GM23338 (cell line): Measurements from ENCODE around the gene ZBTB20. TPM values are rescaled to one million over a fixed set of nuclear protein-coding genes. Genes with fewer than 3 reads are reported as not detected.

Experiments
- ATAC-seq: fragments of 200-7000 bp; cut with Tn5 transposase; 3 replicates; pipeline ENCODE4 v1.9.1; 2020
- DNase-seq: peaks from one replicate; pipeline ENCODE4 v3.0.0-alpha.2; 2015; ENCODE audit warnings: low spot score
- H2AFZ ChIP-seq: fragments of 200-600 bp; sonication (generic); 2 replicates; pipeline ENCODE4 v1.8.0; 2016; ENCODE audit warnings: antibody characterized with exemption, mild to moderate bottlenecking, moderate library complexity
- H3F3A ChIP-seq: fragments of 200-600 bp; sonication (generic); replicated peaks from 2 replicates; pipeline ENCODE4 v1.8.0; 2017; ENCODE audit warnings: antibody characterized with exemption, mixed run types, low read depth
- H3K27ac ChIP-seq: fragments of 200-600 bp; sonication (generic); 2 replicates; pipeline ENCODE4 v1.6.1; 2016; ENCODE audit warnings: low read depth
- H3K27me3 ChIP-seq: fragments of 200-600 bp; sonication (generic); 2 replicates; pipeline ENCODE4 v1.8.0; 2016; ENCODE audit warnings: mild to moderate bottlenecking, mixed run types, moderate library complexity; ENCODE audit not compliant: insufficient read depth
- H3K36me3 ChIP-seq: fragments of 200-600 bp; sonication (generic); 2 replicates; pipeline ENCODE4 v1.8.0; 2016; ENCODE audit warnings: mild to moderate bottlenecking; ENCODE audit not compliant: insufficient read depth
- H3K4me1 ChIP-seq: fragments of 200-600 bp; sonication (generic); 2 replicates; pipeline ENCODE4 v1.8.0; 2016; ENCODE audit warnings: mild to moderate bottlenecking, moderate library complexity; ENCODE audit not compliant: insufficient read depth
- H3K4me2 ChIP-seq: fragments of 200-600 bp; sonication (generic); 2 replicates; pipeline ENCODE4 v1.7.1; 2017; ENCODE audit warnings: mixed run types
- H3K4me3 ChIP-seq: fragments of 200-600 bp; sonication (generic); 2 replicates; pipeline ENCODE4 v1.6.1; 2016; ENCODE audit warnings: mixed run types
- H3K79me2 ChIP-seq: fragments of 200-600 bp; sonication (generic); replicated peaks from 2 replicates; pipeline ENCODE4 v1.8.0; 2017; ENCODE audit warnings: mild to moderate bottlenecking; ENCODE audit not compliant: insufficient read depth
- H3K9me2 ChIP-seq: fragments of 200-600 bp; sonication (generic); 2 replicates; pipeline ENCODE4 v1.8.0; 2017; ENCODE audit not compliant: insufficient read depth
- H4K20me1 ChIP-seq: fragments of 200-600 bp; sonication (generic); replicated peaks from 2 replicates; pipeline ENCODE4 v1.8.0; 2017; ENCODE audit warnings: mild to moderate bottlenecking; ENCODE audit not compliant: insufficient read depth
- H3K27ac Mint-ChIP-seq: 2 replicates; pipeline ENCODE4 v1.8.0; 2020; ENCODE audit warnings: inconsistent platforms, mild to moderate bottlenecking, moderate library complexity, mixed read lengths
- H3K27me3 Mint-ChIP-seq: 3 replicates; pipeline ENCODE4 v1.8.0; 2022; ENCODE audit warnings: low read depth, mild to moderate bottlenecking, moderate library complexity, mixed read lengths, inconsistent platforms; ENCODE audit not compliant: insufficient read depth, poor library complexity
- H3K36me3 Mint-ChIP-seq: 3 replicates; pipeline ENCODE4 v1.8.0; 2021; ENCODE audit warnings: low read depth, mild to moderate bottlenecking, inconsistent platforms, moderate library complexity, mixed read lengths
- H3K4me1 Mint-ChIP-seq: 3 replicates; pipeline ENCODE4 v1.8.0; 2020; ENCODE audit warnings: mild to moderate bottlenecking, inconsistent platforms, mixed read lengths
- H3K4me3 Mint-ChIP-seq: 3 replicates; pipeline ENCODE4 v1.8.0; 2021; ENCODE audit warnings: moderate library complexity, mild to moderate bottlenecking, inconsistent platforms, mixed read lengths
- H3K9me3 Mint-ChIP-seq: 3 replicates; pipeline ENCODE4 v1.8.0; 2020; ENCODE audit warnings: moderate library complexity, mild to moderate bottlenecking, inconsistent platforms, mixed read lengths
- CREB1 ChIP-seq: fragments of 250-450 bp; sonication (Bioruptor Pico); IDR thresholded peaks from 2 replicates; pipeline ENCODE4 v1.5.0; 2020; ENCODE audit warnings: low read depth, mild to moderate bottlenecking, moderate library complexity
- CTCF ChIP-seq, 2 experiments: fragments of 200-600 bp in 1 of 2; sonication (generic) in 1 of 2; conservative IDR thresholded peaks; 2 replicates each; pipeline versions ENCODE4 v1.5.1 to v1.6.1; 2016 to 2017; ENCODE audit warnings: antibody characterized with exemption in 2 of 2, low read depth in 2 of 2, mild to moderate bottlenecking in 2 of 2, moderate library complexity in 1 of 2
- ETS1 ChIP-seq: IDR thresholded peaks from 2 replicates; pipeline ENCODE4 v1.6.1; 2016; ENCODE audit warnings: antibody characterized with exemption
- EZH2 ChIP-seq: fragments of 200-600 bp; sonication (generic); IDR thresholded peaks from one replicate; pipeline ENCODE4 v1.8.0; 2017; ENCODE audit warnings: antibody characterized with exemption, mild to moderate bottlenecking, low read depth; ENCODE audit not compliant: unreplicated experiment
- EZH2phosphoT487 ChIP-seq: fragments of 200-600 bp; sonication (generic); IDR thresholded peaks from one replicate; pipeline ENCODE4 v1.8.1; 2018; ENCODE audit warnings: antibody characterized with exemption; ENCODE audit not compliant: unreplicated experiment
- JUNB ChIP-seq: IDR thresholded peaks from one replicate; pipeline ENCODE4 v1.6.1; 2016; ENCODE audit warnings: antibody characterized with exemption; ENCODE audit not compliant: unreplicated experiment
- NANOG ChIP-seq: IDR thresholded peaks from 2 replicates; pipeline ENCODE4 v1.6.1; 2016; ENCODE audit warnings: antibody characterized with exemption, borderline replicate concordance
- POLR2AphosphoS5 ChIP-seq: IDR thresholded peaks from 2 replicates; pipeline ENCODE4 v1.6.1; 2016; ENCODE audit warnings: antibody characterized with exemption, low read depth
- REST ChIP-seq: IDR thresholded peaks from one replicate; pipeline ENCODE4 v1.6.1; 2018; ENCODE audit warnings: antibody characterized with exemption; ENCODE audit not compliant: unreplicated experiment
- STAT1 ChIP-seq: IDR thresholded peaks from one replicate; pipeline ENCODE4 v1.6.1; 2016; ENCODE audit warnings: antibody characterized with exemption; ENCODE audit not compliant: unreplicated experiment
- ZNF114 ChIP-seq: fragments of 250-450 bp; sonication (Bioruptor Pico); IDR thresholded peaks from 2 replicates; pipeline ENCODE4 v1.5.0; 2020; ENCODE audit warnings: mild to moderate bottlenecking, moderate library complexity
- ZNF331 ChIP-seq: fragments of 250-450 bp; sonication (Bioruptor Pico); IDR thresholded peaks from 2 replicates; pipeline ENCODE4 v1.5.0; 2020; ENCODE audit warnings: low read depth, mild to moderate bottlenecking, moderate library complexity
- ZNF462 ChIP-seq: fragments of 250-450 bp; sonication (Bioruptor Pico); IDR thresholded peaks from 2 replicates; pipeline ENCODE4 v1.5.0; 2020; ENCODE audit warnings: mild to moderate bottlenecking, moderate library complexity
- polyA plus RNA-seq: library from polyadenylated mRNA; unstranded; fragments of >200 nt; fragmentation: Nextera tagmentation; extraction: Ambion mirVana; gene quantifications from 2 replicates; pipeline ENCODE4 v1.2.1, GENCODE V29; 2016
- total RNA-seq: library from RNA; depleted of rRNA; stranded (reverse); fragments of >200 nt; shearing (Covaris generic); gene quantifications from 2 replicates; pipeline ENCODE4 v1.2.3, GENCODE V29; 2014

ZBTB20 gene
- total and polyA plus RNA-seq, 2 experiments from 2014 or later: 2.0 to 3.3 TPM

GRCh38 chr3:114872588-114872987 lies 274.5 kb downstream of the ZBTB20 start:
- Mint-ChIP-seq H3K27me3 (peaks cover 2% of the 10 kb centered on the region), H3K4me1 (peaks cover 8% of the 10 kb centered on the region), H3K4me3 (no peak overlapping the region), H3K27ac (no peak overlapping the region), H3K9me3 (no peaks in the 10 kb centered on the region), H3K36me3 (no peaks in the 10 kb centered on the region)
- ATAC-seq (no peak), DNase-seq (no peak)
- Histone ChIP-seq H3K79me2 (no peaks in the 10 kb centered on the region), H3K4me3 (no peak overlapping the region), H2AFZ (no peak overlapping the region), H3K9me2 (no peaks in the 10 kb centered on the region), H3K27me3 (no peaks in the 10 kb centered on the region), H3K4me1 (no peaks in the 10 kb centered on the region), H3K27ac (no peak overlapping the region), H3K4me2 (no peak overlapping the region), H4K20me1 (no peaks in the 10 kb centered on the region), H3K36me3 (no peaks in the 10 kb centered on the region), H3F3A (no peaks in the 10 kb centered on the region)
- no peak for TF ChIP-seq REST
- no peak for TF ChIP-seq CREB1 (CRISPR knock-in tag)
- TF ChIP-seq STAT1: no peak
- no peak for TF ChIP-seq ZNF462 (CRISPR knock-in tag)
- no peak for TF ChIP-seq ZNF331 (CRISPR knock-in tag)
- no peak for TF ChIP-seq EZH2phosphoT487
- no peak for TF ChIP-seq JUNB
- TF ChIP-seq ZNF114 (CRISPR knock-in tag): no peak
- no peak for TF ChIP-seq ETS1
- TF ChIP-seq EZH2: no peak
- TF ChIP-seq CTCF (conservative IDR thresholded peaks at IDR 0.05; ENCODE audit: low read depth in 2 of 2): no peak
- no peak for TF ChIP-seq POLR2AphosphoS5
- TF ChIP-seq NANOG: no peak
